Measurements from ENCODE around the gene RABGGTA. TPM values are rescaled to one million over a fixed set of nuclear protein-coding genes. Genes with fewer than 3 reads are reported as not detected.
"Not testable (repeated sequence)": the region's sequence is repeated elsewhere in the genome, so short reads cannot be mapped to it uniquely, and the experiment has no call there.

The RABGGTA gene
- total and polyA plus RNA-seq, 8 donors, result 20.2 to 53.3 (median 26.3) TPM

DNA sequence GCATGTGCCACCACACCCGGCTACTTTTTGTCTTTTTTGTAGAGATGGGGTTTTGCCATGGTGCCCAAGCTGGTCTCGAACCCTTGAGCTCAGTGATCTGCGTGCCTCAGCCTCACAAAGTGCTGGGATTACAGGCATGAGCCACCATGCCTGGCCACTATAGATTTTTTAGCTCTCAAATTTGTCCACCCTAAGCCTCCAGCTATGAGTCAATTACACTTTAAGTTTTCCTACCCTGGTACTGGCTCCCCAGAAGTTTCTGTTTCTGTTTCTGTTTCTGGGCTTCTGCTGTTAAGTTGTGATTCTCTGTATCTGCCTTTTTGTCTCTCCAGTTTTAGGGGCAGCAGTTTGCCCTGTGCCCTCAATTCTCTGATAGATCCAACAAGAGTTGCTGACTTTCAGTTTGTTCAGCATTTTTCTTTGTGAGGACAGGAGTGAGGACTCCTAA lies 24.6 kb downstream of the RABGGTA start:
- Histone ChIP-seq H3K9me3 (no peaks in the 10 kb centered on the region), H3K36me3 (peaks cover 0 to 8% of the 10 kb centered on the region in 2 donors), H3K4me3 (no peak overlapping the region), H3K27ac (no peak overlapping the region), H3K4me1 (peaks cover 7 to 19% of the 10 kb centered on the region in 2 donors), H3K27me3 (no peaks in the 10 kb centered on the region)
- intact Hi-C loops (cut with DNase I), result no loop called here
- DNase-seq, result no peak
- TF ChIP-seq, protein P1, sequence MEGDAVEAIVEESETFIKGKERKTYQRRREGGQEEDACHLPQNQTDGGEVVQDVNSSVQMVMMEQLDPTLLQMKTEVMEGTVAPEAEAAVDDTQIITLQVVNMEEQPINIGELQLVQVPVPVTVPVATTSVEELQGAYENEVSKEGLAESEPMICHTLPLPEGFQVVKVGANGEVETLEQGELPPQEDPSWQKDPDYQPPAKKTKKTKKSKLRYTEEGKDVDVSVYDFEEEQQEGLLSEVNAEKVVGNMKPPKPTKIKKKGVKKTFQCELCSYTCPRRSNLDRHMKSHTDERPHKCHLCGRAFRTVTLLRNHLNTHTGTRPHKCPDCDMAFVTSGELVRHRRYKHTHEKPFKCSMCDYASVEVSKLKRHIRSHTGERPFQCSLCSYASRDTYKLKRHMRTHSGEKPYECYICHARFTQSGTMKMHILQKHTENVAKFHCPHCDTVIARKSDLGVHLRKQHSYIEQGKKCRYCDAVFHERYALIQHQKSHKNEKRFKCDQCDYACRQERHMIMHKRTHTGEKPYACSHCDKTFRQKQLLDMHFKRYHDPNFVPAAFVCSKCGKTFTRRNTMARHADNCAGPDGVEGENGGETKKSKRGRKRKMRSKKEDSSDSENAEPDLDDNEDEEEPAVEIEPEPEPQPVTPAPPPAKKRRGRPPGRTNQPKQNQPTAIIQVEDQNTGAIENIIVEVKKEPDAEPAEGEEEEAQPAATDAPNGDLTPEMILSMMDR (IDR thresholded peaks at IDR 0.05), result no peak
- ATAC-seq, result no peak

DNA sequence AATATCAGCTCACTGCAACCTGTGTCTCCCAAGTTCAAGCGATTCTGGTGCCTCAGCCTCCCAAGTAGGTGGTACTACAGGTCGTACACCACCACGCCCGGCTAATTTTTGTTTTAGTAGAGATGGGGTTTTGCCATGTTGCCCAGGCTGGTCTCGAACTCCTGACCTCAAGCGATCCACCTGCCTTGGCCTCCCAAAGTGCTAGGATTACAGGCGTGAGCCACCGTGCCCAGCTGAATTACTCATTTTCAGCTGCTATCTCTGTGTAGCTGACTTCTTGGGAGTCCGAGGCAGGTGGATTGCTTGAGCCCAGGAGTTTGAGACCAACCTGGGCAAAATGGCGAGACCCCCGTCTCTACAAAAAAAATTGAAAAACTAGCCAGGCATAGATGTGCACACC lies 26.0 kb downstream of the RABGGTA start:
- H3K9me3 ChIP-seq; intact Hi-C loops (cut with DNase I); H3K27me3 ChIP-seq; H3K27ac ChIP-seq; ATAC-seq; DNase-seq; H3K4me3 ChIP-seq: not testable (repeated sequence)
- Histone ChIP-seq H3K4me1 (peaks cover 20 to 24% of the 10 kb centered on the region in 2 donors), H3K36me3 (peaks cover 0 to 18% of the 10 kb centered on the region in 2 donors)

DNA sequence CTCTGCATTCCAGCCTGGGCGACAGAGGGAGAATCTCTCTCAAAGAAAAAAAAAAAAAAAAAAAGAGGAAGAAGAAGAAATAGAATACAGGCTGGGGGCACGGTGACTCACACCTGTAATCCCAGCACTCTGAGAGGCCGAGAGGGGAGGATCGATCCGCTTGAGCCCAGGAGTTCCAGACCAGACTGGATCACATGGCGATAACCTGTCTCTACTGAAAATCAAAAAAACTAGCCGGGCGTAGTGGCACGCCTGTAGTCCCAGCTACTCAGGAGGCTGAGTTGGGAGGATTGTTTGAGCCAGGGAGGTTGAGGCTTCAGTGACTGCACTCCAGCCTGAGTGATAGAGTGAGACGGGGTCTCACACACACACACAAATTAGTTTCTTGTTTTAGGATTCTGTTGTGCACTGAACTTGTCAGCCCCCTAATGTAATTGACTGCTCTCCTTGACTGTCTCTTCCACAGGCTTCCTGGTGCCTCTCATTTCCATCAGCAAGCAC lies 28.0 kb downstream of the RABGGTA start:
- TF ChIP-seq, protein P1 (IDR thresholded peaks at IDR 0.05), result no peak
- ATAC-seq, result no peak

GRCh38 chr14:24241829-24242443 lies 29.5 kb downstream of the RABGGTA start:
- Histone ChIP-seq H3K27ac (peak overlapping the region; percentile 99 to 100), H3K27me3 (no peaks in the 10 kb centered on the region), H3K36me3 (peaks cover 0 to 44% of the 10 kb centered on the region in 2 donors), H3K4me1 (peaks cover 30 to 55% of the 10 kb centered on the region in 2 donors), H3K9me3 (no peaks in the 10 kb centered on the region), H3K4me3 (peak overlapping the region; percentile 80 to 85)
- ATAC-seq (peak; percentile 95), DNase-seq (peak in 3 of 4 donors; percentile 95 to 98 (median 95))
- TF ChIP-seq, protein P1 (IDR thresholded peaks at IDR 0.05), result peak; percentile 62 to 78
- intact Hi-C loops (cut with DNase I), result loop anchor here in 1 of 2 donors (5.0 kb wide), 1 partner anchor 55 kb away; the partner anchor contains the start of genes DHRS1 and NOP9

More for the DNA sequence above, 28.0 kb downstream of the RABGGTA start:
- Histone ChIP-seq H3K27me3 (no peaks in the 10 kb centered on the region), H3K4me3 (peak overlapping the region; percentile 80 to 85), H3K36me3 (peaks cover 0 to 30% of the 10 kb centered on the region in 2 donors), H3K9me3 (no peaks in the 10 kb centered on the region), H3K4me1 (peaks cover 30 to 44% of the 10 kb centered on the region in 2 donors), H3K27ac (peak overlapping the region; percentile 99 to 100)
- intact Hi-C loops (cut with DNase I), result loop anchor here in 1 of 2 donors (5.0 kb wide), 1 partner anchor 54 kb away; the partner anchor contains the start of genes DHRS1 and NOP9
- peak in 1 of 4 donors; percentile 21 for DNase-seq

DNA sequence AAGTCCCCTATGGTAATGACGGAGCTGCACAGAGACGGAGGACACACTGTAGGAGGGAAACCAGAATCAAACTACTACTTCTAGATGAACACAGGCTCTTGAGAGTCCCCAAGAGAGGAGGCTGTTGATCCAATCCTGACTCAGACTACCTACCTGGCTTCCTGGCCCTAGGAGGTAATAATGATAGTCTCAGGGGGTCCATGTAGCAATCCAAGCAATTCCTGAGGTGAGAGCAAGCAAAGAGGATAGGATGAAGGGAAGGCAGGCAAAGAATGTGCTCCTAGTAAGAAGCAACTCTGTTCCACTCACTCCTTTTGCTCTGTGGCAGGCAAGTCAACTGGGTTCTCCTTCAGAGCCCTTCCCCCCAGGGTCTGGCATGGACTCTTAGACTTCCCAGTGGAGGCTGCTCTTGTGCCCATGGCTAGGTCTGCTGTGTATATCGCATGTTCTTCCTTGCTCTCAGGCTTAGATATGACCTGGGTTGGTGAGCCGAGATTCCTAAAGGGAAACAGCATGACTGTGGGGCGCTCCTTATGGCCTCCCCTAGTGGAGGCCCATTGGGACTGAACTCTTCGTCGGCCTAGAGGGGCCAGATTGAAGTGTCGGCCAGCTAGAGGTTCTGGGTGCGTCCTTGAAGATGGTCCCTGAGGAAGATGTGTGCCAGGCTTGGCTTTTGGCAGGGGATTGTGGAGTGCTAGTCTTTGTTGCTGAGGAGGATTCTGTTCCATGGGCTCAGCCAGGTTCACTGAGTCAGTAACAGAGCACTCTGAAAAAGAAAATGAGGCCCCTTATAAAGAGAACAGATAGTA lies 31.1 kb downstream of the RABGGTA start:
- H3K4me3 ChIP-seq, result peak overlapping the region in 1 of 2 donors; percentile 80
- no peak for DNase-seq
- H3K36me3 ChIP-seq, result peaks cover 0 to 61% of the 10 kb centered on the region in 2 donors
- TF ChIP-seq, protein P1 (IDR thresholded peaks at IDR 0.05), result no peak
- no peaks in the 10 kb centered on the region for H3K27me3 ChIP-seq
- ATAC-seq, result no peak
- intact Hi-C loops (cut with DNase I), result loop anchor here in 1 of 2 donors (5.0 kb wide), 1 partner anchor 57 kb away; the partner anchor contains the start of genes DHRS1 and NOP9
- peak overlapping the region in 1 of 2 donors; percentile 100 for H3K27ac ChIP-seq
- no peaks in the 10 kb centered on the region for H3K9me3 ChIP-seq
- peaks cover 30 to 60% of the 10 kb centered on the region in 2 donors for H3K4me1 ChIP-seq
